IPS-15b (cell line): ENCODE measurements around the gene INPP5D.

Source experiments
- H3K27me3 ChIP-seq: one replicate; pipeline ENCODE4 v1.6.1; 2013; ENCODE audit warnings: low read length; ENCODE audit not compliant: control insufficient read depth, insufficient read depth
- H3K36me3 ChIP-seq: one replicate; pipeline ENCODE4 v1.6.1; 2013; ENCODE audit warnings: low read length; ENCODE audit not compliant: control insufficient read depth, insufficient read depth
- H3K4me1 ChIP-seq: one replicate; pipeline ENCODE4 v1.6.1; 2013; ENCODE audit warnings: mild to moderate bottlenecking, low read length; ENCODE audit not compliant: control insufficient read depth, insufficient read depth
- H3K4me3 ChIP-seq: one replicate; pipeline ENCODE4 v1.5.1; 2013; ENCODE audit warnings: low read depth, low read length
- H3K9ac ChIP-seq: one replicate; pipeline ENCODE4 v1.6.1; 2013; ENCODE audit warnings: low read depth, mild to moderate bottlenecking, low read length
- H3K9me3 ChIP-seq: one replicate; pipeline ENCODE4 v1.6.1; 2013; ENCODE audit warnings: mild to moderate bottlenecking, low read length; ENCODE audit not compliant: control insufficient read depth, insufficient read depth

Gene INPP5D

DNA sequence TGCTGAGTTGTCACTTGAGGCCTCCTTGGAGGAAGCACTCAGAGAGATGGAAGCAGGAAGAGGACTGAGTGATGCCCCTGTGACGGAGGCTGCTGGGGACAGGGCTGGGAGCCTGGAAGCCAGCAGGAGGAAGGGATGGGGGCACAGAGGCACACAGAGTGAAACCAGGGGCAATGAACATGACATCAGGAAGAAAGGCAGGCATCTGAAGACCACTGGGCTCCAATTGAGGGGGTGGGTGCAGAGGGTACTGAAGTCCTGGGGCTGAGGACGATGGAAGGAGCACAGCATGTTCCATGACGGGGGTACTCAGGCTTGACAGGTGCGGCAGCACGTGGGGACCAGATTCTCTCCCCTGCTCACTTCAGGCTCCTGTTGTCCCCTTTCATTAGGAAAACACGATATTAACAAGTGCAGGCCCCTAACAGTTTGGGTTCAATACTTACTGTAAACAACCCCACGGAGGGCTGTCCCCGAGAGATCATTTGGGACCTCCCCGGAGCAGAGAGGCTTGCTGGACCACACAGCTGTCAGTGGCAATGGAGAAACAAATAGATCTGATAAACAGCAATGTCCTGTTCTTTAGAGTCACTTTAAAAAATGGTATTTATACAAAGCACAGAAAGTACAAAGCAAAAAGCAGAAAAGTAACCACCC is 8.7 kb downstream of the INPP5D start:
- Histone ChIP-seq H3K36me3 (no peaks in the 10 kb centered on the region), H3K27me3 (no peaks in the 10 kb centered on the region), H3K9me3 (no peaks in the 10 kb centered on the region), H3K9ac (no peak overlapping the region), H3K4me1 (no peaks in the 10 kb centered on the region), H3K4me3 (no peak overlapping the region)

DNA sequence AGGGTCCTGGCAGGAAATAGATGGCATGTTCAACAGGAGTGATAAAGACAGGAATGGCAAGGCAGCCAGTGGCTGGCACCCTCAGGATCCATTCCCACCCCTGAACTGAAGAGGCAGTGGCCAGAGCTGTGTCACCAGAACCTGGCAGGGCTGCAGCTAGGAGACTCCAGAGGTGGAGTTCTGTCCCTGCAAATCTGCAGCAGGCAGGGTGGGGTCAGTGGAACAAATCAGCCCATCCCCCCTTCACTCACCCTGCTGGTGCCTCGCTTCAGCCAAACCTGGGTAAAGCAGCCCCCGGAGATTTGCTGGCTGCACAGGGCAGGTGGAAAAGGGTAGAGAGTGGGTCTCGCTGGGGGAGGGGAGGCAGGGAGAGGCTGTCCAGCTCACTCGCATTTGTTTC is 12.7 kb downstream of the INPP5D start:
- Histone ChIP-seq H3K36me3 (no peaks in the 10 kb centered on the region), H3K4me3 (no peak overlapping the region), H3K4me1 (peaks cover 8% of the 10 kb centered on the region)

GRCh38 chr2:233074106-233074505 is 14.0 kb downstream of the INPP5D start:
- Histone ChIP-seq H3K4me3 (no peak overlapping the region), H3K36me3 (no peaks in the 10 kb centered on the region), H3K27me3 (no peaks in the 10 kb centered on the region), H3K9ac (no peak overlapping the region), H3K4me1 (peaks cover 8% of the 10 kb centered on the region), H3K9me3 (no peaks in the 10 kb centered on the region)

More for the DNA sequence above, 12.7 kb downstream of the INPP5D start:
- Histone ChIP-seq H3K27me3 (no peaks in the 10 kb centered on the region), H3K9ac (no peak overlapping the region), H3K9me3 (no peaks in the 10 kb centered on the region)

GRCh38 chr2:233075141-233075965 is 15.2 kb downstream of the INPP5D start:
- H3K4me1 ChIP-seq = peaks cover 8% of the 10 kb centered on the region
- no peaks in the 10 kb centered on the region for H3K9me3 ChIP-seq
- H3K9ac ChIP-seq = no peak overlapping the region
- no peaks in the 10 kb centered on the region for H3K27me3 ChIP-seq
- H3K4me3 ChIP-seq = no peak overlapping the region
- H3K36me3 ChIP-seq = no peaks in the 10 kb centered on the region

DNA sequence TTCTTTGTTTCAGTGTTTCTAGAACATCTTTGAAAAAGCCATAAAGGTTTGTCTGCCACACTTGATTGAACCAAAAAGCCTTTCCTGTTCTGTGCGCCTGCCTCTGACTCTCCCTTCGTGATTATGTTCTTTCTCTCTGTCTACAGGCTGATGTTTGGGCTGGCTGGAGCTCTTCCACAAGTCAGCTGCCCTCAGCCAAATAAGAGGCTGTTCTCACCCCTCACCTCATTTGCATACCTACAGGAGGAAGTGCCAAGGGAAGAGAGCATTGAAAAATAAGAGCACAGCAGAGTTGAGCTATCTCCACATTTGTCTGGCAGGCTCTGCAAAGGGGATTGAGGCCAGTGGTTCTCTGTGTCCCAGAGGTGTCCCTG is 15.8 kb downstream of the INPP5D start:
- no peaks in the 10 kb centered on the region for H3K36me3 ChIP-seq
- no peak overlapping the region for H3K4me3 ChIP-seq
- no peak overlapping the region for H3K9ac ChIP-seq
- H3K9me3 ChIP-seq = no peaks in the 10 kb centered on the region
- no peaks in the 10 kb centered on the region for H3K27me3 ChIP-seq
- H3K4me1 ChIP-seq = peaks cover 8% of the 10 kb centered on the region

- H3K9ac ChIP-seq = no peak overlapping the region
- no peaks in the 10 kb centered on the region for H3K36me3 ChIP-seq
- no peaks in the 10 kb centered on the region for H3K27me3 ChIP-seq
- no peak overlapping the region for H3K4me3 ChIP-seq
- H3K4me1 ChIP-seq = peaks cover 8% of the 10 kb centered on the region
- no peaks in the 10 kb centered on the region for H3K9me3 ChIP-seq
Observed at GRCh38 chr2:233076749-233077148, 16.6 kb downstream of the INPP5D start.

GRCh38 chr2:233079473-233079877 is 19.3 kb downstream of the INPP5D start:
- Histone ChIP-seq H3K27me3 (no peaks in the 10 kb centered on the region), H3K36me3 (no peaks in the 10 kb centered on the region), H3K9me3 (no peaks in the 10 kb centered on the region), H3K9ac (no peak overlapping the region), H3K4me1 (peaks cover 8% of the 10 kb centered on the region), H3K4me3 (no peak overlapping the region)

DNA sequence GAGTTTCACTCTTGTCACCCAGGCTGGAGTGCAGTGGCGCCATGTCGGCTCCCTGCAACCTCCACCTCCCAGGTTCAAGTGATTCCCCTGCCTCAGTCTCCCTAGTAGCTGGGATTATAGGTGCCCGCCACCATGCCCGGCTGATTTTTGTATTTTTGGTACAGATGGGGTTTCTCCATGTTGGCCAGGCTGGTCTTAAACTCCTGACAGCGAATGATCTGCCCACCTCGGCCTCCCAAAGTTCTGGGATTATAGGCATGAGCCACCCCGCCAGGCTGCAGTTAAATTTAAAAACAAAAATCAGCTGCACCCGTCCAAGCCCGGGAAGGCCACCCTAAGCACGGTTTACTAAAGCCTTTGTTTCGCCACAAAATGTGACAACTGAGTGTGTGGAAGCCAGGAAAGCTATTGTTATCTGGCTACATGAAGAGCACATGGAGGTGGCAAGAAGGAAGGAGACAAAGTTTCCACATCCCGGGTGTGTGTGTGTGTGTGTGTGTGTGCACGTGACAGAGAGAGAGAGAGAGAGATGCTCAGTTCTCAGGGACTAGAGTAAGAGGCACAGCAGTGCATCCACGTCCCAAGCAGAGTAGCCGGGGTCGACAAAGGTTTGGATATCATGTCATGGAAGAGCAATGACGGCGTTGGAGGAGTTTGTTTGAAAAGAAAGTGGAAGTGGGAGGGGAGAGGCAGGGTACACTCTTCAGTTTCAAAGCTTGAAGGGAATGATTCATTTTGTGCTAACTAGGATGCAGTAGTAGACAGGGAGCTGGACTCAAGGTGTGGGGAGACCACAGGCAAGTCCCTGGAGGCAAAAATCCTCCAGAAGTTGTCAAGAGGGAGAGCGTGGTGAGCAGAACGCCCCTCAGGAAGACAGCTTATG is 20.1 kb downstream of the INPP5D start:
- no peaks in the 10 kb centered on the region for H3K27me3 ChIP-seq

DNA sequence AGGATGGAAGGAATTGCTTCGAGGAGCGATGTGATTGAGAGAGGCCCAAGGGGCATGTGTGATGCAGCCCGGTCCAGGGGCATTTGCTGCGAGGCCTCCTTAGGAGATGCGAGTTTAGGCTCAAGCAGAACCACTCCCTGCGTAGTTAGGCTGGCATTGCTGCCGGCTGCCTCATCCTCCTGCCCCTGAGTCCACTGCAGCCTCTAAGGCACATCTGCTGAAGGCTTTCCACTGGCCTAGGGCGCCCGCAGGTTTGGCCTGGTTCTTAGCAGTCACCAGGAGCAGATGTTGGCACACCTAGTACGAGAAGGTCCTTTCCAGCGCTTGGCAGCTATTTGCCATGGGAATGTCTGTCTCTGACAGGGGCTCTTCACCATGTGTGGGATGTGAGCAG is 20.7 kb downstream of the INPP5D start:
- Histone ChIP-seq H3K9ac (no peak overlapping the region), H3K9me3 (no peaks in the 10 kb centered on the region), H3K27me3 (no peaks in the 10 kb centered on the region), H3K36me3 (no peaks in the 10 kb centered on the region), H3K4me3 (no peak overlapping the region), H3K4me1 (peaks cover 5% of the 10 kb centered on the region)

More for the DNA sequence above, 20.1 kb downstream of the INPP5D start:
- Histone ChIP-seq H3K9ac (no peak overlapping the region), H3K4me3 (no peak overlapping the region), H3K36me3 (no peaks in the 10 kb centered on the region), H3K9me3 (no peaks in the 10 kb centered on the region), H3K4me1 (peaks cover 8% of the 10 kb centered on the region)

- peaks cover under 1% of the 10 kb centered on the region for H3K4me1 ChIP-seq
- H3K27me3 ChIP-seq = no peaks in the 10 kb centered on the region
- no peak overlapping the region for H3K9ac ChIP-seq
- H3K36me3 ChIP-seq = no peaks in the 10 kb centered on the region
- no peak overlapping the region for H3K4me3 ChIP-seq
- H3K9me3 ChIP-seq = no peaks in the 10 kb centered on the region
Observed at GRCh38 chr2:233081232-233081730, 21.1 kb downstream of the INPP5D start.

- Histone ChIP-seq H3K9me3 (no peaks in the 10 kb centered on the region), H3K27me3 (no peaks in the 10 kb centered on the region), H3K4me1 (no peaks in the 10 kb centered on the region), H3K4me3 (no peak overlapping the region), H3K36me3 (no peaks in the 10 kb centered on the region), H3K9ac (no peak overlapping the region)
Observed at GRCh38 chr2:233081731-233082221, 21.6 kb downstream of the INPP5D start.
